HepG2 (cell line): ENCODE data around the gene DIRAS3.

Experiments
- CEBPG ChIP-seq: IDR thresholded peaks from 2 replicates; pipeline ENCODE4 v1.6.1; 2016
- CTCF ChIP-seq: sonication (generic); formaldehyde crosslinking; IDR thresholded peaks from 2 replicates; pipeline ENCODE4 v1.5.0; 2020; ENCODE audit warnings: mild to moderate bottlenecking, missing genetic modification reagents, moderate library complexity
- EED ChIP-seq: sonication (generic); formaldehyde crosslinking; IDR thresholded peaks from 2 replicates; pipeline ENCODE4 v1.5.0; 2020; ENCODE audit warnings: mild to moderate bottlenecking, missing genetic modification reagents
- FOSL1 ChIP-seq: sonication (generic); formaldehyde crosslinking; IDR thresholded peaks from 2 replicates; pipeline ENCODE4 v1.9.0; 2021; ENCODE audit warnings: missing genetic modification reagents, borderline replicate concordance
- HMG20B ChIP-seq: conservative IDR thresholded peaks from 2 replicates; pipeline ENCODE4 v1.6.1; 2016; ENCODE audit warnings: missing genetic modification reagents, missing compliant biosample characterization
- JDP2 ChIP-seq: sonication (generic); formaldehyde crosslinking; IDR thresholded peaks from 2 replicates; pipeline ENCODE4 v1.8.1; 2022; ENCODE audit warnings: missing genetic modification reagents, borderline replicate concordance
- NONO ChIP-seq, 2 experiments: fragments of 450-650 bp in 1 of 2; sonication (generic) in 1 of 2; formaldehyde crosslinking in 1 of 2; IDR thresholded peaks in 1 of 2; conservative IDR thresholded peaks in 1 of 2; 2 replicates each; pipeline versions ENCODE4 v1.6.1 to v1.8.0; 2017 to 2022; ENCODE audit warnings: mild to moderate bottlenecking in 1 of 2, missing genetic modification reagents in 1 of 2, moderate library complexity in 1 of 2
- NR2F6 ChIP-seq, 2 experiments: IDR thresholded peaks; 2 replicates each; pipeline ENCODE4 v1.6.1; 2016; ENCODE audit warnings: antibody characterized with exemption in 1 of 2, mild to moderate bottlenecking in 1 of 2
- ZNF263 ChIP-seq: sonication (generic); formaldehyde crosslinking; IDR thresholded peaks from 2 replicates; pipeline ENCODE4 v1.4.0; 2020; ENCODE audit warnings: missing genetic modification reagents
- ZNF274 ChIP-seq: sonication (generic); formaldehyde crosslinking; IDR thresholded peaks from 2 replicates; pipeline ENCODE4 v1.5.1; 2020; ENCODE audit warnings: mild to moderate bottlenecking, missing genetic modification reagents

- TF ChIP-seq NR2F6 (IDR thresholded peaks at IDR 0.05) (no peak), NR2F6 (CRISPR knock-in tag; IDR thresholded peaks at IDR 0.05) (no peak), EED (CRISPR knock-in tag) (no peak), CTCF (no peak), JDP2 (CRISPR knock-in tag) (no peak), FOSL1 (no peak), HMG20B (CRISPR knock-in tag) (no peak), NONO (IDR thresholded peaks at IDR 0.05) (no peak), NONO (CRISPR knock-in tag; conservative IDR thresholded peaks at IDR 0.05) (no peak), CEBPG (CRISPR knock-in tag) (no peak), ZNF274 (no peak), ZNF263 (no peak)
Observed at GRCh38 chr1:68011657-68012375, 38.6 kb downstream of the DIRAS3 start.
